Measurements from ENCODE around the gene GMPPB. TPM values are rescaled to one million over a fixed set of nuclear protein-coding genes. Genes with fewer than 3 reads are reported as not detected.
A peak's percentile ranks its signal among the peaks of the same experiment; 100 is the strongest.

The GMPPB gene
- total RNA-seq, 3 donors from 2014 or later: 17.4 to 40.0 (median 21.2) TPM

- Histone ChIP-seq H3K4me1 (peaks cover 9 to 10% of the 10 kb centered on the region in 2 donors), H3K27ac (peak overlapping the region; percentile 96 to 99), H3K36me3 (no peaks in the 10 kb centered on the region), H3K27me3 (no peaks in the 10 kb centered on the region), H3K4me3 (peak overlapping the region; percentile 91 to 100 (median 96)), H3K9me3 (no peaks in the 10 kb centered on the region)
- intact Hi-C loops (cut with DNase I; ENCODE audit: low total_unique reads): no loop called here
- TF ChIP-seq, protein P1, sequence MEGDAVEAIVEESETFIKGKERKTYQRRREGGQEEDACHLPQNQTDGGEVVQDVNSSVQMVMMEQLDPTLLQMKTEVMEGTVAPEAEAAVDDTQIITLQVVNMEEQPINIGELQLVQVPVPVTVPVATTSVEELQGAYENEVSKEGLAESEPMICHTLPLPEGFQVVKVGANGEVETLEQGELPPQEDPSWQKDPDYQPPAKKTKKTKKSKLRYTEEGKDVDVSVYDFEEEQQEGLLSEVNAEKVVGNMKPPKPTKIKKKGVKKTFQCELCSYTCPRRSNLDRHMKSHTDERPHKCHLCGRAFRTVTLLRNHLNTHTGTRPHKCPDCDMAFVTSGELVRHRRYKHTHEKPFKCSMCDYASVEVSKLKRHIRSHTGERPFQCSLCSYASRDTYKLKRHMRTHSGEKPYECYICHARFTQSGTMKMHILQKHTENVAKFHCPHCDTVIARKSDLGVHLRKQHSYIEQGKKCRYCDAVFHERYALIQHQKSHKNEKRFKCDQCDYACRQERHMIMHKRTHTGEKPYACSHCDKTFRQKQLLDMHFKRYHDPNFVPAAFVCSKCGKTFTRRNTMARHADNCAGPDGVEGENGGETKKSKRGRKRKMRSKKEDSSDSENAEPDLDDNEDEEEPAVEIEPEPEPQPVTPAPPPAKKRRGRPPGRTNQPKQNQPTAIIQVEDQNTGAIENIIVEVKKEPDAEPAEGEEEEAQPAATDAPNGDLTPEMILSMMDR (IDR thresholded peaks at IDR 0.05): no peak
- TF ChIP-seq POLR2AphosphoS5 (IDR thresholded peaks at IDR 0.05) (no peak), POLR2A (IDR thresholded peaks at IDR 0.05) (no peak)
- DNase-seq (ENCODE audit: low spot score in 2 of 2): no peak
Measured at GRCh38 chr3:49724586-49724985, 835 bp upstream of the GMPPB start.

DNA sequence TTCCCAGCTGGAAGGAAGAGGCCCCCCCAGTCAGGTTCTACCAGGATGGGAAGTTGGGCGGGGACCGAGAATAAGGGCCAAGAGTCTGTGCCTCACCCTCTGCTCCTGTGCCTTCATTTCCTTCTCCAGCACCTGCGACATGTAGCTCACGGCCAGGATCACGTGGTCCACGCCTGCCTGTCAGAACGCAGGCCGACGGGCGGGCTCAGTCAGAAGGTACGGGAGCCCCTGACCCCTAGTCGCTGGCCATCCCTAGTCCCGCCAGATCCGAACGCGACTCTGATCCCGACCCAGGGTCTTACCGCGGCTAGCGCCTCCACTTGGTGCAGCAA, 489 bp downstream of the GMPPB start:
- H3K36me3 ChIP-seq: no peaks in the 10 kb centered on the region
- no peaks in the 10 kb centered on the region for H3K27me3 ChIP-seq
- peak overlapping the region; percentile 91 to 100 (median 96) for H3K4me3 ChIP-seq
- intact Hi-C loops (cut with DNase I; ENCODE audit: low total_unique reads): no loop called here
- peak overlapping the region; percentile 96 to 99 for H3K27ac ChIP-seq
- TF ChIP-seq, protein P1 (IDR thresholded peaks at IDR 0.05): no peak
- TF ChIP-seq POLR2AphosphoS5 (IDR thresholded peaks at IDR 0.05) (no peak), POLR2A (IDR thresholded peaks at IDR 0.05) (no peak)
- peak; percentile 67 to 76 for DNase-seq (ENCODE audit: low spot score in 2 of 2)
- H3K9me3 ChIP-seq: no peaks in the 10 kb centered on the region
- H3K4me1 ChIP-seq: peaks cover 10 to 14% of the 10 kb centered on the region in 2 donors

- no peaks in the 10 kb centered on the region for H3K9me3 ChIP-seq
- peak in 1 of 2 donors; percentile 44 for DNase-seq (ENCODE audit: low spot score in 2 of 2)
- intact Hi-C loops (cut with DNase I; ENCODE audit: low total_unique reads): no loop called here
- TF ChIP-seq POLR2A (IDR thresholded peaks at IDR 0.05) (no peak), POLR2AphosphoS5 (IDR thresholded peaks at IDR 0.05) (no peak)
- TF ChIP-seq, protein P1 (IDR thresholded peaks at IDR 0.05): no peak
- peak overlapping the region; percentile 91 to 100 (median 96) for H3K4me3 ChIP-seq
- peak overlapping the region; percentile 96 to 99 for H3K27ac ChIP-seq
- no peaks in the 10 kb centered on the region for H3K36me3 ChIP-seq
- no peaks in the 10 kb centered on the region for H3K27me3 ChIP-seq
- peaks cover 10 to 14% of the 10 kb centered on the region in 2 donors for H3K4me1 ChIP-seq
Measured at GRCh38 chr3:49722896-49723295, 855 bp downstream of the GMPPB start.

DNA sequence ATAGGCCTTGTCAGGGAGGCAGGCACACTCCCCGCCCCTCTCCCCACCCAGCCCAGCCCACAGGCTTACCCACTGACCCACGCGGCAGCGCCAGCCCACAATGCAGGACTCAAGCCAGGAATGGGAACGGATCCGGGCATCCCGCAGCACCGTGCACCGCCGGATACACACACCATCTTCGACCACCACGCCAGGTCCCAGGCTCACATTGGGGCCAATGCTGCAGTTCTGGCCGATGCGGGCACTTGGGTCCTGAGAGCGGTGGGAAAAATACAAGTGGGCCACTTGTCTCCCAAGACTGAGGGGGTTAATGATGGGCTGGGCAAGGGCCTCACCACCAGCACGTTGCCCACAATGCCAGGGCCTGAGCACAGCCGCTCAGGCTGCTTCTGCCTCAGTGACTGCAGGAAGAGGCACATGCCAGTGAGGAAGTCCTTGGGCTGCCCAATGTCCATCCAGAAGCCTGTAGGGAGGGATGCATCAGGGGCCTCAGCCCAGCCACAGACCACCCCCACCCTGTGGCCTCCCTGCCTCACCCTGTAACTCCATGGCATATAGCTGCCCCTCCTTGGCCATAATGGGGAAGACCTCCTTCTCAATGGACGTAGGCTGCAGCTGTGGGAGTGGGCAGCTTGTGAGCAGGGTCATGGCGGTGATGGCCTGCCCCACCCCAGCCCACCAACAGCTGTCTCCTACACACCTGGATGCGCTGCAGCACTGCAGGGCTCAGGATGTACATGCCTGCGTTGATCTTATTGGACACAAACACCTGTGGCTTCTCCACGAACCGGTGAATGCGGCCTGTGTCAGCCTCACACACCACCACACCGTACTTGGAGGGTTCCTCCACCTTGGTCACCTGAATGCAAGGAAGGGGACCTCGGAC, 1.6 kb downstream of the GMPPB start:
- Histone ChIP-seq H3K36me3 (no peaks in the 10 kb centered on the region), H3K27me3 (no peaks in the 10 kb centered on the region), H3K4me1 (peaks cover 10 to 14% of the 10 kb centered on the region in 2 donors), H3K9me3 (no peaks in the 10 kb centered on the region), H3K4me3 (peak overlapping the region in 2 of 3 donors; percentile 96 to 100), H3K27ac (peak overlapping the region; percentile 96 to 99)
- TF ChIP-seq, protein P1 (IDR thresholded peaks at IDR 0.05): no peak
- no peak for TF ChIP-seq POLR2A (IDR thresholded peaks at IDR 0.05)
- no peak for TF ChIP-seq POLR2AphosphoS5 (IDR thresholded peaks at IDR 0.05)
- intact Hi-C loops (cut with DNase I; ENCODE audit: low total_unique reads): no loop called here
- DNase-seq (ENCODE audit: low spot score in 2 of 2): peak in 1 of 2 donors; percentile 51

- no peak for TF ChIP-seq POLR2AphosphoS5 (IDR thresholded peaks at IDR 0.05)
- no peak for TF ChIP-seq POLR2A (IDR thresholded peaks at IDR 0.05)
- no peaks in the 10 kb centered on the region for H3K36me3 ChIP-seq
- no peak overlapping the region for H3K27ac ChIP-seq
- DNase-seq (ENCODE audit: low spot score in 2 of 2): peak in 1 of 2 donors; percentile 44
- H3K4me3 ChIP-seq: no peak overlapping the region
- intact Hi-C loops (cut with DNase I; ENCODE audit: low total_unique reads): no loop called here
- H3K27me3 ChIP-seq: no peaks in the 10 kb centered on the region
- H3K9me3 ChIP-seq: no peaks in the 10 kb centered on the region
- peaks cover 10 to 14% of the 10 kb centered on the region in 2 donors for H3K4me1 ChIP-seq
Measured at GRCh38 chr3:49721596-49721895, 2.2 kb downstream of the GMPPB start.
